K562 (cell line): ENCODE results near the gene TMEM53. TPM values are rescaled to one million over a fixed set of nuclear protein-coding genes. Genes with fewer than 3 reads are reported as not detected.

Experiments
- CHD2 ChIP-seq: IDR thresholded peaks from 2 replicates; pipeline ENCODE4 v1.6.1; 2011; ENCODE audit warnings: low read depth, low read length
- CHD7 ChIP-seq: fragments of 200-600 bp; sonication (generic); IDR thresholded peaks from one replicate; pipeline ENCODE4 v1.6.1; 2012; ENCODE audit warnings: mild to moderate bottlenecking, low read depth, low read length, inconsistent platforms
- FUS ChIP-seq: fragments of 200-400 bp; formaldehyde crosslinking; optimal IDR thresholded peaks from 2 replicates; pipeline ENCODE3; 2017; ENCODE audit warnings: low read depth, low read length
- GTF2E2 ChIP-seq: fragments of 200-800 bp; sonication (Bioruptor generic); IDR thresholded peaks from 2 replicates; pipeline ENCODE4 v1.6.1; 2016; ENCODE audit warnings: missing genetic modification characterization, missing compliant biosample characterization
- HOXB6 ChIP-seq: fragments of 250-450 bp; sonication (Bioruptor Pico); IDR thresholded peaks from 2 replicates; pipeline ENCODE4 v1.5.1; 2022; ENCODE audit warnings: mild to moderate bottlenecking, borderline replicate concordance
- MEF2D ChIP-seq: conservative IDR thresholded peaks from 2 replicates; pipeline ENCODE4 v1.6.1; 2016; ENCODE audit warnings: low read depth, missing genetic modification characterization, missing compliant biosample characterization
- SRSF9 ChIP-seq: fragments of 200-400 bp; formaldehyde crosslinking; IDR thresholded peaks from 2 replicates; pipeline ENCODE4 v1.6.1; 2017; ENCODE audit warnings: low read depth, low read length, borderline replicate concordance
- WHSC1 ChIP-seq: IDR thresholded peaks from one replicate; pipeline ENCODE4 v1.6.1; 2012; ENCODE audit warnings: low read length, control low read depth, inconsistent platforms
- ZBTB12 ChIP-seq: fragments of 250-450 bp; sonication (Bioruptor Pico); IDR thresholded peaks from 2 replicates; pipeline ENCODE4 v1.4.0; 2020
- ZC3H4 ChIP-seq: sonication (generic); formaldehyde crosslinking; IDR thresholded peaks from 2 replicates; pipeline ENCODE4 v1.9.0; 2021; ENCODE audit warnings: missing genetic modification reagents, borderline replicate concordance
- ZNF311 ChIP-seq: fragments of 250-450 bp; sonication (Bioruptor Pico); IDR thresholded peaks from 2 replicates; pipeline ENCODE4 v1.4.0; 2020; ENCODE audit warnings: mild to moderate bottlenecking, moderate library complexity
- ZNF584 ChIP-seq: fragments of 200-800 bp; sonication (Bioruptor generic); IDR thresholded peaks from 2 replicates; pipeline ENCODE4 v1.6.1; 2016; ENCODE audit warnings: low read depth, mild to moderate bottlenecking, missing genetic modification characterization, missing compliant biosample characterization
- ZNF76 ChIP-seq: fragments of 250-450 bp; sonication (Bioruptor Pico); IDR thresholded peaks from 2 replicates; pipeline ENCODE4 v1.4.0; 2020; ENCODE audit warnings: mild to moderate bottlenecking, moderate library complexity, borderline replicate concordance
- polyA plus RNA-seq, 8 experiments: library from polyadenylated mRNA; depleted of rRNA in 4 of 8; stranded (reverse) in 5 of 8; unstranded in 3 of 8; fragments of >200 nt; fragmentation: Nextera tagmentation in 2 of 8; fragmentation: Illumina TruSeq in 1 of 8; extraction: Ambion mirVana in 2 of 8; extraction: Trizol in 1 of 8; gene quantifications; 2 replicates each; pipeline versions ENCODE4 v1.2.1 to v1.2.3, GENCODE V29; 2011 to 2014; ENCODE audit warnings: inconsistent platforms in 1 of 8, missing spikeins in 1 of 8
- total RNA-seq, 7 experiments: library from RNA; depleted of rRNA in 6 of 7; stranded (reverse); fragments of >200 nt in 6 of 7; fragmentation: Illumina TruSeq in 2 of 7; extraction: Trizol in 2 of 7; gene quantifications; 2 replicates each; pipeline versions ENCODE4 v1.2.1 to v1.2.3, GENCODE V29; 2011 to 2021; ENCODE audit warnings: low replicate concordance in 1 of 7
- TF ChIP-seq, protein P1 (sequence below): sonication (generic); formaldehyde crosslinking; IDR thresholded peaks from 2 replicates; pipeline ENCODE4 v1.9.0; 2022; ENCODE audit warnings: mild to moderate bottlenecking, missing genetic modification reagents

TMEM53 gene
- total and polyA plus RNA-seq, 9 of the 15 experiments (the other 6 are each of a cell fraction or from before 2014, with no cell fraction given) = 0.23 to 3.7 (median 2.0) TPM

GRCh38 chr1:44631647-44632539 is 42.4 kb downstream of the TMEM53 start (continued):
- TF ChIP-seq, protein P1, sequence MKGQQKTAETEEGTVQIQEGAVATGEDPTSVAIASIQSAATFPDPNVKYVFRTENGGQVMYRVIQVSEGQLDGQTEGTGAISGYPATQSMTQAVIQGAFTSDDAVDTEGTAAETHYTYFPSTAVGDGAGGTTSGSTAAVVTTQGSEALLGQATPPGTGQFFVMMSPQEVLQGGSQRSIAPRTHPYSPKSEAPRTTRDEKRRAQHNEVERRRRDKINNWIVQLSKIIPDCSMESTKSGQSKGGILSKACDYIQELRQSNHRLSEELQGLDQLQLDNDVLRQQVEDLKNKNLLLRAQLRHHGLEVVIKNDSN = peak; percentile 91
- no peak for TF ChIP-seq HOXB6 (CRISPR knock-in tag)
- TF ChIP-seq WHSC1 = no peak
- peak; percentile 27; the same call in 1 of the 2 replicates for TF ChIP-seq ZNF76 (CRISPR knock-in tag)
- 0 out of 2 replicates have a peak, but pooled peaks have one; percentile 67 for TF ChIP-seq ZNF584 (CRISPR knock-in tag)
- TF ChIP-seq GTF2E2 = peak; percentile 98
- TF ChIP-seq ZC3H4 (CRISPR knock-in tag) = peak; percentile 64; the same call in 1 of the 2 replicates
- TF ChIP-seq SRSF9 = no peak
- TF ChIP-seq CHD7 = no peak
- no peak for TF ChIP-seq ZNF311 (CRISPR knock-in tag)
- no peak; the same call in 1 of the 2 replicates for TF ChIP-seq CHD2
- no peak for TF ChIP-seq ZBTB12 (CRISPR knock-in tag)
- TF ChIP-seq FUS = peak; percentile 76
- 0 out of 2 replicates have a peak, but pooled peaks have one; percentile 28 for TF ChIP-seq MEF2D (tag)
